ENCODE results near the gene SLC4A11.

The SLC4A11 gene

DNA sequence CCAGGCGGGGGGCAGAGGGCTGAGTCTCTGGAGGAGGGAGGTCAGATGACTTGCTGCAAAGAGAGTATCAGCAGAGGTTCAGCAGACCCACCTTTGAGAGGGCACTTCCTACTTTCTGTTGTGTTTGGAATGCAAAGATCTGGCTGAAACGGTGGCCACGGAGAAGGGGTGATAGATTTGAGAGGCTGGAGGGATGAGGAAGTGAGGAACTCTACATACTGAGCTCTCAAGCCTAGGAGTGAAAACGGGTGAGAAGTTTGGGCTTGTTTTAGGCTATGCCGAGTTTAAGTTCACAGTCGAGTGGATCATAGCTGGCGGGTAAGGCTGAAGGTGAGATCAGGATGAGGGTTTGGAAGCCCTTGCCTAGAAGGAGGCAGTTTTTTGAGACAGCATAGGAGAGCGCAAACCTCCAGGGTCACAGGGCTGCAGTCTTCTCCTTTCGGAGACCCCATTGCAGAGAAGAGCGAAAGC, 30.2 kb downstream of the SLC4A11 start:
- Mint-ChIP-seq H3K27ac (peak overlapping the region; percentile 88), H3K36me3 (ENCODE audit: low read depth) (peaks cover 15% of the 10 kb centered on the region), H3K27me3 (ENCODE audit: low read depth) (no peaks in the 10 kb centered on the region)

DNA sequence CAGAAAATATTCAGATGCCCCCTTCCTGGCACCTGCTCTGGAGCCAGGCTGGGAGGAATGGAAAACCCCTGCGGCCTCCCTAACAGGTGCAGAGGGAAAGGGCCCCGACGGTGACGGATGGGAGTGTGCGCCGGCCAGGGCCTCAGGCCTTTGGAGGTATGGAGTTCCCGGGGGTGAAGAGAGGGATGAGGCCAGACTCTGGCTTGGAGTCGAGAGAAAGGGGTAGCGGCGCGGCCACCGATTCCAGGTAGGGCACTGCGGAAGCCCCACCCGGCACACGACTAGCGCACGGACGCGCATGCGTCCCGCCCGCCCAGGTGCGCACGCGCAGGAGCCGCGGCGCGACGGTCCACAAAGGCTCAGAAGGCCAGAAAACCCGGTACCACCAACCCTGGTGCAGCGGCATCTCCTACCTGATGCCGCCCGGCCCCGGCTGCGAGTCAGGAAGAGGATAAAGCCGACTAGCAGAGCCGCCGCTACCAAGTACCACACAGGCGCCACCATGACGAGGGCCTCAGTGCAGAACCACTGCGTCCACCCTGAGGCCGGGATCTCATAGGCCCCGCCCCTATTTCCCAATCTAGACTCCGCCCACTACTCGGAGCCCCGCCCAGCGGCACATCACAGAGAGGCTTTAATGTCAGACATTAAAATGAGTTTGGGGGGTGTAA, 34.7 kb downstream of the SLC4A11 start, which contains the start of gene DDRGK1:
Gene DDRGK1 (minus strand): TSS at position 559 of the 671 bp plus-strand sequence. CDS start 55 bp downstream, at position 504.
- Mint-ChIP-seq H3K4me1 (ENCODE audit: low read depth) (peaks cover 14% of the 10 kb centered on the region), H3K9me3 (no peaks in the 10 kb centered on the region), H3K4me3 (peak within 1 kb of the TSS; percentile 95), H3K36me3 (ENCODE audit: low read depth) (peaks cover 17% of the 10 kb centered on the region), H3K27me3 (ENCODE audit: low read depth) (no peaks in the 10 kb centered on the region), H3K27ac (peak within 1 kb of the TSS; percentile 98)

More for the DNA sequence above, 30.2 kb downstream of the SLC4A11 start:
- no peaks in the 10 kb centered on the region for H3K9me3 Mint-ChIP-seq
- H3K4me1 Mint-ChIP-seq (ENCODE audit: low read depth), result peaks cover 20% of the 10 kb centered on the region
- peak overlapping the region; percentile 97 for H3K4me3 Mint-ChIP-seq

- H3K27me3 Mint-ChIP-seq (ENCODE audit: low read depth), result no peaks in the 10 kb centered on the region
- peaks cover 9% of the 10 kb centered on the region for H3K4me1 Mint-ChIP-seq (ENCODE audit: low read depth)
- H3K9me3 Mint-ChIP-seq, result no peaks in the 10 kb centered on the region
- peaks cover 15% of the 10 kb centered on the region for H3K36me3 Mint-ChIP-seq (ENCODE audit: low read depth)
- peak overlapping the region; percentile 95 for H3K4me3 Mint-ChIP-seq
- H3K27ac Mint-ChIP-seq, result peak overlapping the region; percentile 98
These were observed 35.5 kb downstream of the SLC4A11 start for GRCh38 chr20:3203315-3204123.

- peaks cover 17% of the 10 kb centered on the region for H3K36me3 Mint-ChIP-seq (ENCODE audit: low read depth)
- H3K27me3 Mint-ChIP-seq (ENCODE audit: low read depth), result no peaks in the 10 kb centered on the region
- H3K4me3 Mint-ChIP-seq, result peak overlapping the region; percentile 54
- no peaks in the 10 kb centered on the region for H3K9me3 Mint-ChIP-seq
- H3K4me1 Mint-ChIP-seq (ENCODE audit: low read depth), result peaks cover 9% of the 10 kb centered on the region
- no peak overlapping the region for H3K27ac Mint-ChIP-seq
These were observed 36.0 kb downstream of the SLC4A11 start for GRCh38 chr20:3202965-3203314.

GRCh38 chr20:3199976-3200755, 38.8 kb downstream of the SLC4A11 start:
- Mint-ChIP-seq H3K27ac (no peak overlapping the region), H3K9me3 (no peaks in the 10 kb centered on the region), H3K36me3 (ENCODE audit: low read depth) (peaks cover 34% of the 10 kb centered on the region), H3K4me3 (no peak overlapping the region), H3K27me3 (ENCODE audit: low read depth) (no peaks in the 10 kb centered on the region), H3K4me1 (ENCODE audit: low read depth) (peaks cover 12% of the 10 kb centered on the region)

DNA sequence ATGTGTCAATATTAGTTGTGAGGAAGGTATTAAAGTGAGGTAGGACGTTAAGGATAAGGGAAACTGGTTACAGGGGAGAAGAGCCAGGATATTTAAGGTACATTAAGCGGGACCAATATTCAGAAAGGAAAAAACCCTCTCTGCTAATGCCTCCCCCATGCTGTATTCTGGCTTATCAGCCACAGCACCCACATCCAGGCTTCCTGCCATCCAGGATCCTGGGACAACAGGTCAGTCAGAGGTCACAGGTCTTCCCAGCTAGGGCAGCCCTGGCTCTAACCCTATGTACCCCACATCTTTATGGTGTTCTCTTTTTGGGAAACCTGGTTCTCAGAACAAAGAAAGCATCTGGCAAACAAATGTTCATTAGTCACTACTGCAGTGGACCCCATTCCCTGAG, 39.8 kb downstream of the SLC4A11 start:
- no peaks in the 10 kb centered on the region for H3K9me3 Mint-ChIP-seq
- H3K4me3 Mint-ChIP-seq, result no peak overlapping the region
- peaks cover 35% of the 10 kb centered on the region for H3K36me3 Mint-ChIP-seq (ENCODE audit: low read depth)
- H3K27me3 Mint-ChIP-seq (ENCODE audit: low read depth), result no peaks in the 10 kb centered on the region
- no peak overlapping the region for H3K27ac Mint-ChIP-seq
- peaks cover 10% of the 10 kb centered on the region for H3K4me1 Mint-ChIP-seq (ENCODE audit: low read depth)

GRCh38 chr20:3195590-3196237, 43.3 kb downstream of the SLC4A11 start:
- Mint-ChIP-seq H3K4me1 (ENCODE audit: low read depth) (peaks cover 4% of the 10 kb centered on the region), H3K9me3 (no peaks in the 10 kb centered on the region), H3K36me3 (ENCODE audit: low read depth) (peaks cover 52% of the 10 kb centered on the region), H3K27ac (no peak overlapping the region), H3K27me3 (ENCODE audit: low read depth) (no peaks in the 10 kb centered on the region), H3K4me3 (no peak overlapping the region)

DNA sequence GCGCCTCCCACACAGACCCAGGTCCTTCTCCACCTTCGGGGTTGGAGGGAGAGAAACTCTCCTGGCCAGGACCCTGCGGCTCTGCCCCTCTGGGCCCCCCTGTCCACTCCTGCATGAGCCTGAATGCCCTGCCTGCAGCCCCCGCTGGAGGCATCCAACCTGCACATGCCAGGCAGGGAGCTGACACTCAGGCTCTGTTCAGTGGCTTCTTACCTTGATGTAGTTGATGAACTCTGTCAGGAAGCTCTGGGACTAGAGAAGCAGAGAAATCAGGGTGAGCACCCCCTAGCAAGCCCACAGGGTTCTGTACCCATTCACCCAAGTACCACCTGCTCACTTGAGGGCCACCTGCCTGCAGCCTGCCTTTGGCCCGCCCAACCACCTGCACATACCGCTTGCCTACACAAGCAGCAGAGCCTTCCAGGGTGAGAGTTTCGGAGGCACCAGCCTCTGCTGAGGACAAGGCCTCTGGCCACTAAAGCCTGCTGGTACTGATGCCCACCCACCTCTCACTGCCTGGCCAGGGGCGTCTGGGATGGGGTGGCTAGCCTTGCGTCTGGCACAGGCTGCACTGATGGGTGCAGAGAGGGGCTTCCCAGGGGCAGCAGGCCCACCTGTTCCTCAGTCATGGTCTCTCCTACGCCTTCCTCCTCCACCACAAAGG, 44.2 kb downstream of the SLC4A11 start:
- Mint-ChIP-seq H3K9me3 (no peaks in the 10 kb centered on the region), H3K27me3 (ENCODE audit: low read depth) (no peaks in the 10 kb centered on the region), H3K4me1 (ENCODE audit: low read depth) (peaks cover 4% of the 10 kb centered on the region), H3K4me3 (no peak overlapping the region), H3K27ac (no peak overlapping the region), H3K36me3 (ENCODE audit: low read depth) (peaks cover 48% of the 10 kb centered on the region)

DNA sequence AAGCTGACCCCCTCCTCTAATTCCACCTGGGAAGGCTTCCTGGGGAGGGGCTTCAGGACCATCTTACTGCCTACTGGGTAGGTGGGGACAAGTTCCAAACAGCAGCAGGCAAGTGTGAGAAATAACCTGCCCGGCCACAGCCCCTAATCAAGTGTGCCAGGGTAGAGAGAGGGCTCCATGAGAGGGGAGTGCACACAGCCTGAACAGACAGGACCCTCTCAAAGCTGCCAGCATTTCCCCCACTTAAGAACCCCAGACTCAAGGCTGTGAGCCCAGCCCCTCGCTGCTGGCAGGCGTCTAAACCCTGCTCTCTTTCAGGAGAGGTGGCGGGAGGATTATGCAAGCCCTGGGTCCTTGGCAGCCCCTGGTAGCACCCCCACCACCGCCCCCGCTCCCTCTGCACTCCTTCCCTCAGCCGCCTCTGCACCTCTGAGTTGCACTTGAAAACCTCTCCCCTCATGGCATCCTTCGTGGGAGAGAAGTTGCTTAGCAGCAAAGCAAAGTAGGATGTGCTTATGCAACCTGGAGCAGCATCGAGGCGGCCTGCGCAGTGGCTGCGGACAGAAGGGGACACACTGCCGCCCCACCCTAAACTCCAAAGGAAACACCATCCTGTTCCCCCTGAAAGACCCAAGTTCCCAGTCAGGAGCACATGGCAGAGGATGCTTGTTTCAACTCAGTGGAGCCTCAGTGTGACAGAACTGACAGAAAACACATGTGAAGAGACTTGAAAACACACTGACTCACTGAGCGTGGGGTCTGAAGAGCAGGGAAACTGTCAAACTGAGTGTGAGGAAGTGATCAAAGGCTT, 45.0 kb downstream of the SLC4A11 start:
- peaks cover 46% of the 10 kb centered on the region for H3K36me3 Mint-ChIP-seq (ENCODE audit: low read depth)
- H3K9me3 Mint-ChIP-seq, result no peaks in the 10 kb centered on the region
- H3K27me3 Mint-ChIP-seq (ENCODE audit: low read depth), result no peaks in the 10 kb centered on the region
- H3K4me3 Mint-ChIP-seq, result no peak overlapping the region
- peaks cover 3% of the 10 kb centered on the region for H3K4me1 Mint-ChIP-seq (ENCODE audit: low read depth)
- no peak overlapping the region for H3K27ac Mint-ChIP-seq

DNA sequence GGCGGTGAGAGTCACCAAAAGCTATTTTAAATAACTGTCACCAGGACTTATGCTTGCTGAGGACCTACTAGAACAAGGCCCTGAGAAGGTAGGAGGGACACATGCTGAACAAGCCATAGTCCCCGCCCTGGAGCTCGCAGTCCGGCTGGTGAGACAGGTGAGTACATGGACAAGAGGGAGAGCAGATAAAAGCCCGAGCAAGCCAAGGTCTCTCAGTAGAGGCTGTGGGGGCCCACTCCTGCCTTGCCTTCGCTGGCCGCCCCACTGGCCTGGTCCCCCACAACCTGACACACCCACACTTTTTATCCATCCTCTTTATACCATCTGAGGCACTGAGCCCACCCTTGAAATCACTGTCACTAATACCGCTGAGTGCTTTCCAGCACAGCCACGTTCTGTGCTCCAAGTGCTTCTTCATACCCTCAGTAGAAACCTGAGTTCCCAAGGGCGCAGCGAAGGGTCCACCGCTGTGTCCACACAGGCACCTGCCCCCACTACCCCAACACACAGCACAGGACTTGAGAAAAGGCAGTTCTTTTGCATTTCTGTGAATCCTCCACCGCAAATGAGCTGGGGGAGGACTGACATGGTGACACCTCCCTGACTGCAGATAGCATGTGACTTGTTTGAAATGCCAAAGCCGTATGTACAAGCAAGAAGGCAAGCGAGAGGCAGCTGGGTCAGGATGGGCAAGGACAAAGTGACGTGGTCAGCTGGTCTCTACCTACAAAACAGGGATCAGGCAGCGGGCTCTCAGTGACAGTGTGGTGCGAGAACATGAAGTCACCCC, 46.6 kb downstream of the SLC4A11 start:
- Mint-ChIP-seq H3K9me3 (no peaks in the 10 kb centered on the region), H3K36me3 (ENCODE audit: low read depth) (peaks cover 39% of the 10 kb centered on the region), H3K27me3 (ENCODE audit: low read depth) (no peaks in the 10 kb centered on the region), H3K27ac (no peak overlapping the region), H3K4me1 (ENCODE audit: low read depth) (peaks cover 3% of the 10 kb centered on the region), H3K4me3 (no peak overlapping the region)

DNA sequence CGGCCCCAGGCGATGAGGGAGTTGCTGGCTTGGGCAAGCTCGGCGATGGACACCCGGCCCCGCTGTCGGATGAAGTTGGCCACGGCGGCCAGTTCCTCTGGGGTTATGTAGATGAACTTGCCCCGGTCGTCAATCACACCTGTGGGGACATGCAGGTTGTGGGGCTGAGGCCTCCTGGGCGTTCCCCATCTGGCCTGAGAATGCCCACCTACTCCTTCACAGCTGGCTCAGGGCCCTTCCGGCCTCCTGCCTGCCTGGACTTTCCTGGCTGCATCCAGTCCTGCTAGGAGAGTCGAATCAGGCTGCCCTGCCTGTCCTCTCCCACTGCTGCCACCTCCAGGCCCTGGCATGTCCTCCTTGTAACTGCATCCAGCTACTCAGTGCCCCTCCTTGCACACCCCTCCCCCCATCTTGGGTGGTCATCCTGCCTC, 48.3 kb downstream of the SLC4A11 start:
- Mint-ChIP-seq H3K27ac (no peak overlapping the region), H3K4me3 (no peak overlapping the region), H3K36me3 (ENCODE audit: low read depth) (peaks cover 31% of the 10 kb centered on the region), H3K4me1 (ENCODE audit: low read depth) (peaks cover 2% of the 10 kb centered on the region), H3K27me3 (ENCODE audit: low read depth) (no peaks in the 10 kb centered on the region), H3K9me3 (no peaks in the 10 kb centered on the region)

- peak overlapping the region; percentile 65 for H3K27ac Mint-ChIP-seq
- H3K36me3 Mint-ChIP-seq (ENCODE audit: low read depth), result peaks cover 25% of the 10 kb centered on the region
- no peaks in the 10 kb centered on the region for H3K9me3 Mint-ChIP-seq
- H3K4me3 Mint-ChIP-seq, result no peak overlapping the region
- H3K27me3 Mint-ChIP-seq (ENCODE audit: low read depth), result no peaks in the 10 kb centered on the region
- no peaks in the 10 kb centered on the region for H3K4me1 Mint-ChIP-seq (ENCODE audit: low read depth)
These were observed 49.3 kb downstream of the SLC4A11 start for GRCh38 chr20:3189561-3190131.
